ENCODE data around the gene MERTK.
"Not testable (repeated sequence)": the region's sequence is repeated elsewhere in the genome, so short reads cannot be mapped to it uniquely, and the experiment has no call there.

Gene MERTK

DNA sequence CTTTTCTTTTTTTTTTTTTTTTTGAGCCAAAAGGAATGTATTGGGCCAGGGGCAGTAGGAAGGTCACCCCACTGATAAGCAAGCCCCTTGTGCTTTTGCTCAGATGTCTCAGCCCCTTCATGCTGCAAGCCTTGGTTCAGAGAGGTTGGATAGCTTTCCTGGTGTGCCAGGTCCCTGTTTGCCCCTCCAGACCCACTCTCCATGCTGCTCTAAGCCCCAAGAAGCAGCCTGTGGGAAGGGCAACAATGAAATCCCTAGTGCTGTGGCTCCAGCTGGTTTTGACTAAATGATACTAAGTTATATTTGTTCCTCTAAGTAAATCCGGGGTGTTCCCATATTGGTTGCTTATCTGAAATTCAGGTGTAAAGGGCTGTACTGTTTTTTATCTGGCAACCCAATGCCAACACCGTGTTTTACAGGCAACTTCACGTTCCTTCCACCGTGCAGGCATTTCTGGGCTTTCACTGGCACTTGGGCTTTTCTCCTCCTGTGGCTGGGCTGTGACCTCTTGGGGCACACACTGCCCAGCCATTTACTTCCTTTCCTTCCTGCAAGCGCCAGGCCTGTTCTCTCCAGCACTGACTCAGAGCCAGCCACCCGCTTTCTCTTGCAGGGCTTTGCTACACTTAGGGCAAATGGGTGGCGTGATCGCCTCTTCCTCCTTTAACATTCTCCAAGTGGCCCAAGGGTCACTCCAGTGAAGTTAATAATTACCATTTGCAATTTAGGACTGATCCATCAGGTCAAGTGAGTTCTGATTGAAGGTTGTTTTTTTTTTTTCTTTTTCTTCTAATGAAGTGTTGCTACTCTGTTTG, 21.6 kb downstream of the MERTK start:
- TF ChIP-seq ZNF274 (IDR thresholded peaks at IDR 0.05; ENCODE audit: low read depth, low read length), result no peak

DNA sequence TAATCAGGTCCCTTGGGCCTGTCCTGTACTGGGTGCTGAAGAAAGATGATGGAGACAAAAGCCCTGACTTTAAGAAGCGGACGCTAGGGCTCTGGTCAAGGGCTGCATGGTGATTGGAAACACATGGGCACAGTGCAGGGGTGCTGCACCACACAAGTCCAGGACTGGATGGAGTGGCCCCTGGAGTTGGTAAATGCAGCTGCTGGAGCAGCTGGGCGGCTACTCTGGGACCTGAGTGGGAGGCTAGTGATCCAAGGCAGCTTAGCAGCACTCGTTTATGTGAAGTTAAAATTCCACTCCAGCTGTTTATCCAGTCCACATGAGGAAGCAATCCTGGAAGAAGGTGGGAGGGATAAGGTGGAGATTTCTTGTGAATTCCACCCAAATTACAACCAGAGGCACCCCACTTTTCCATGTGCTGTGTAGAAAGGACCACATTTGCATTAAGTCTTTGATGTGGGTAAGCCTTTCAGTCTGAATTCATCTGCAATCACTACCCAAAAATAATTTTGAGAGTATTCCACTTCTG, 24.9 kb downstream of the MERTK start:
- no peak for TF ChIP-seq ZNF274 (IDR thresholded peaks at IDR 0.05; ENCODE audit: low read depth, low read length)
- H3K4me3 ChIP-seq (ENCODE audit: low read length), result no peak overlapping the region

More for the DNA sequence above, 21.6 kb downstream of the MERTK start:
- H3K4me3 ChIP-seq (ENCODE audit: low read length), result no peak overlapping the region

DNA sequence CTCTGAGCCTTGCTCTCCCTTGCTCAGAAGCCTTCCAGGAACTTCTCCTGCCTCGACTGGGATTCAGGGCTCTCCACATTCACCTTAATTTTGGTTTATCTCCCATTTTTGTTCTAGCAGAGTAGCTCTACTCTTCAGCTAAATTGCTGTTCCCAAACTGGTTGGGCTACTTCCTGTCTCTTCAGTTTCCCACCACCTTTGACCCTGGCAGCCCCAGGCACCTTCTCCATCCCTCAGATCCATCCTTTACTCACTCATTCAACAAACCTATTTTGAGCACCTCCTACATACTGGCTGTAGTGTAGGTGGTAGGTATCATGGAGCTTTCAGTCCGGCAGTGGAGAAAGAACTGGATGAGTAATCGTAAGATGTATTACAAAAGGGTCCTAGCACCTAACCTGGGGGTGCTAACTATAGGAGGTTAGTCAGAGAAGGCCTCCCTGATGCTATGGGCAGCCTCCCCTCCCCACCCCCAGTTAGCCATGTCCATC, 26.3 kb downstream of the MERTK start:
- H3K4me3 ChIP-seq (ENCODE audit: low read length), result no peak overlapping the region
- TF ChIP-seq ZNF274 (IDR thresholded peaks at IDR 0.05; ENCODE audit: low read depth, low read length), result no peak

DNA sequence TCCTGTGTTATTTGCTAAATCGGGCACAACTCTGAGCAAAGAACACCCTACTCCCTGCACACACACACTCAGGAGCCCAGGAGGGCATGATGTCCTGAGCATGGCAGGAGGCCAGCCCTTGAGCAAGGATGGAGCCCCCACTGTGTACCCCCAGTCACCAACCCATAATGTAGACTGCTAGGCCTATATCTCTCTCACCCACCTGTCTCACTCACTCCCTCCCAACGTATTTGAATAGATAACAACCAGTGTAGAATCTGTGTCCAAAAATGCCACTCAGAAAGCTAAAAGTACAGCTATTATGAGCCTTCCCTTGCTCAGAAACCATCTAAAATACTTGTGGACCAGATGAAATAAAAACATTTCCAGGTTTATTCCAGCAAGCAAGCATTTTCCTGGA, 29.3 kb downstream of the MERTK start:
- H3K4me3 ChIP-seq (ENCODE audit: low read length), result no peak overlapping the region
- no peak for TF ChIP-seq ZNF274 (IDR thresholded peaks at IDR 0.05; ENCODE audit: low read depth, low read length)

DNA sequence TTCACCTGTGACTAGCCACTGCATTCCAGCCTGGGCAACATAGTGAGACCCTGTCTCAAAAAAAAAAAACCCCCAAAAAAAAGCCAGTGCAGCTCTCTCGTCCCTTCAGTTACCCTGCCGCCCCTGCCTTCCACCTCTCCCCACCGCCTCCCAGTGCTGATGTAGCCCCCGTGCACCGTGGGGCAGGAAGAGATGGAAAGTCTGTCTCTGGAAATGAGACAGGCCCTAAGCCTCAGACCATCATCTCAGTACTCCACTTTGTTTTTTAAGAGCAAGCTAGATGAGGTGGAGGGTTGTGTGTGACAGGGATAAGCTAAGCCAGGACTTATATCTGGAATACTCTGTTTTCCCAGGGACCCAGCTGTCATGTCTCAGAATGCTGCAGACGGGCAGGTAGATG, 32.0 kb downstream of the MERTK start:
- TF ChIP-seq ZNF274 (IDR thresholded peaks at IDR 0.05; ENCODE audit: low read depth, low read length), result no peak
- H3K4me3 ChIP-seq (ENCODE audit: low read length), result no peak overlapping the region

DNA sequence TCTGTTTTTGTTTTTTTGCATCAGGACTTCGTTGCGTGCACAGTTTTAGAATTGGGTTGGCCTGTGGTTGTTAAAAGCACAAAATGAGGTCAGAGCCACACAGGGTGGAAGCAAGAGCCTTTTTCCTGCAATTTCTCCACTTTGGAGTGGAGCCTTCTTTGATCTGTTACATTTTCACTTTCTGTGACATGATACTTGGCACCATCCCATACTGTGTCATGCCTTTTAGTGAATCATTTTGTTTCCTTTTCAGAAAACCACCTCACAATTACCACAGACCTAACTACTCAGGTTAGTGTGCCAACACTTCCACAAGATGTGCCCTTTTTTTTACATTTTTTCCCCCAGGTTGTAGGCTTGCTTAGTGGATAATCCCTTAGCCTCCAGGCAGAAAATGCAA, 32.5 kb downstream of the MERTK start:
- H3K4me3 ChIP-seq (ENCODE audit: low read length), result no peak overlapping the region
- no peak for TF ChIP-seq ZNF274 (IDR thresholded peaks at IDR 0.05; ENCODE audit: low read depth, low read length)

DNA sequence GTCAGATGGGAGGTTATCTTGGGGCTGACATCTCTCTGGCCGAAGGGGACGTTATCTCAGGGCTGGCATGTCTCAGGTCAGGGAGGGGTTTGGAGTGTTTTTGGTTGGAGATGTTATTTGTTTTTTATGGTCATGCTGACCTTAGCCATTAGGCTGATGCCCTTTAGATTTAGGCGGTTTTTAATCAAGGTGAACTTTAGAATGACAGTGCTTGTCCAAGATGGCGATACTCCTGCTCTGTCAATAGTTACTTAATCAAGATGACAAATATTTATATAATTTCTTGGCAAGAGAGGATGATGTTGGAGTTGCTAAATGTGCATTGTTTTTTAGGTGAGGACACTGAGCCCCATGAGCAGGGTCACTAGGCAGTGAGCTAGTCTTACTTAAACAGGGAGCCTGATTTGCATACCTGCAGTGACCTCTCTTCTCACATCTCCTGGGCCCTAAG, 34.5 kb downstream of the MERTK start:
- no peak overlapping the region for H3K4me3 ChIP-seq (ENCODE audit: low read length)
- no peak for TF ChIP-seq ZNF274 (IDR thresholded peaks at IDR 0.05; ENCODE audit: low read depth, low read length)

DNA sequence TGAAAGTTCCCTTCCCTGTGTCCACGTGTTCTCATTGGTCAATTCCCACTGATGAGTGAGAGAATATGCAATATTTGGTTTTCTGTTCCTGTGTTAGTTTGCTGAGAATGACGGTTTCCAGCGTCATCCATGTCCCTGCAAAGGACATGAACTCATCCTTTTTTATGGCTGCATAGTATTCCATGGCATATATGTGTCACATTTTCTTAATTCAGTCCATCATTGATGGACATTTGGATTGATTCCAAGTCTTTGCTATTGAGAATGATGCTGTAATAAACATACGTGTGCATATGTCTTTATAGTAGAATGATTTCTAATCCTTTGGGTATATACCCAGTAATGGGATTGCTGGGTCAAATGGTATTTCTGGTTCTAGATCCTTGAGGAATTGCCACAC, 35.5 kb downstream of the MERTK start:
- H3K4me3 ChIP-seq (ENCODE audit: low read length), result not testable (repeated sequence)

DNA sequence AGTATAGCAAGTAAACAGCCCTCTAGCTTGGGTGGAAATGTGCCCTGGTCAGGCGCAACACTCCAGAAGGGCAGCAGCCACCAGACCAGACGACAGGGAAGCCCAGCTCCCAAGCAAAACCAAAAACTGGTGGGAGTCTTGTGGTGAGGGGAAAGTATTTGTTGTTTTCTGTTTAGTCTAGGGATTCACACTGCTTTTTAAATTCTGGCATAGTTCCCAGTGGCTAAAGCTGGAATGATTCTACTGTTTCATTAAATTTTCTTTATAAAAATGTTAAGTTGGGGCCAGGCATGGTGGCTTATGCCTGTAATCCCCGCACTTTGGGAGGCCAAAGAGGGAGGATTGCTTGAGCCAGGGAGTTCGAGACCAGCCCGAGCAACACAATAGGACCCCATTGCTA, 38.5 kb downstream of the MERTK start:
- TF ChIP-seq ZNF274 (IDR thresholded peaks at IDR 0.05; ENCODE audit: low read depth, low read length), result no peak
- no peak overlapping the region for H3K4me3 ChIP-seq (ENCODE audit: low read length)

DNA sequence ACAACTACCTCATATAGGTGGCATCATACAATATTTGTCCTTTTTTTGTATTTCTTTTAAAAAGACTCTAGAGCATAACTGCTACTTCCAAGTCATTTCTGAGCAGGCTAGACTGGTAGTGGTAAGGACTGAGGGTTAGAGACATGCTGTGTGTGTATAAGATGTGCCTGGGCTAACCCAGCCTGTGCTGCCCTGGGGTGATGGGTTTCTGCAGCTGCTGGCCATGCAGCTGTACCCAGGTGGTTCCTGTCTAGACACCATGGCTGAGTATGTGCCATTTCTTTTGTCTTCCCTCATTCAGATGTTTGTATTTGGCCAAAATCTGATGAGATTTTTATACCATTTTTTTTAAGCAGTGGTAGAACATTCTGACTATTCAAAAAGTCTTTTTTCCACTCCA, 40.0 kb downstream of the MERTK start:
- no peak for TF ChIP-seq ZNF274 (IDR thresholded peaks at IDR 0.05; ENCODE audit: low read depth, low read length)
- H3K4me3 ChIP-seq (ENCODE audit: low read length), result no peak overlapping the region

DNA sequence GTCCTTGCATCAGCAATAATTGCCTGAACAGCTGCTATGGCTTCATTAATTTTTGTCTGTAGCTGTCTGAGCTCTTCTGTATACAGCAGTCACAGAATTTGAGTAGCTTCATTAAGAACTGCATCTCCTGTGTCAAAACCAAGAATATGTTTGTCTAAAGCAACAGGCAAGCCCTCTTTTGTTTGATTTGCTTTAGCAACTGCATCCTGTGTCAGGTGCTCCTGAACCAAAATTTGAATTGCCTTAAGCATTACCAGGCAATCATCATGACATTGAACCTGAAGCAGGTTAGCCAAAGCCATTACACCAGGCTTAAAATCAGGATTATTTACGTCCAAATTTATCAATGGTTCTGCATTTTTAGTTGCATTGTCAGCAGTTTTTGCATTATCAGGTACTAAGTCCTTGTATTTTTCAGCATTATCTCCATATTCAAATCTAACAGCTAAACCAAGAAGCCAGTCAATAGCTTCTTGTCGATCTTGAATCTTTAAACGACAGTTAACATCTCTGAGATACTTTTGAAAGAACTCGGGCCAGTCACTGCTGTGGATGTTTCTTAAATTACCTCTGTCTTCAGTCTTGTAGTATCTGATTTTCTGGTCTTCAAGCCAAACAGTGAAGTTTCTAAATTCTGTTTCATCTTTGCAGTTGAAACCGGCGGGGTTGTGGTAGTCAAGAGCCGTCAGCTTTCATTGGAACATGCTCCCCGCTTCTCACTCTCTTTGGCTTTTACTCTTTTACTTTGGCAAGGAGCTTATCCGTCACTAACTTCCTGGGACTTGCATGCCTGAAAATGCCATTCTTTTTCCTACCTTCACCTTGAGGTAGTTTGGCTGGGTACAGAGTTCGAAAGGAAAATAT, 42.2 kb downstream of the MERTK start:
- H3K4me3 ChIP-seq (ENCODE audit: low read length), result no peak overlapping the region
- no peak for TF ChIP-seq ZNF274 (IDR thresholded peaks at IDR 0.05; ENCODE audit: low read depth, low read length)

DNA sequence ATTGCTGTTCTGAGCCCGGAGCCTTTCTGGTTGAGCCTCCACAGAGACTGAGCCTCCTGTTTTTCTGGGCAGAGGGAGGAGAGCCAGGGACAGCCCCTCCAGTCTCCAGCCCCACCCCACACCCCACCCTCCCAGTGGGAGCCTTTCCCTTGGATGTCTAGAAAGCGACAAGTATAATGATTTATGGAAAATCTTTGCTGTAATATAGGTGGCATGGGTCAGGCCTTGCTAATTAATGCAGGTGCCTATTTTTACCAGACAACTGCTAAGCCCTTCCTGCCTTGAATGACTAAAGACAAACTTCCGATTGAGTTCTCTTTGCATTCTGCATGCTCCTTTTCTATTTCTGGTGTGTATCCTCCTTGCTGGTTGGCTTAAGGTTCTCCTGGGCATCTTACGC, 43.1 kb downstream of the MERTK start:
- H3K4me3 ChIP-seq (ENCODE audit: low read length), result no peak overlapping the region
- no peak for TF ChIP-seq ZNF274 (IDR thresholded peaks at IDR 0.05; ENCODE audit: low read depth, low read length)

DNA sequence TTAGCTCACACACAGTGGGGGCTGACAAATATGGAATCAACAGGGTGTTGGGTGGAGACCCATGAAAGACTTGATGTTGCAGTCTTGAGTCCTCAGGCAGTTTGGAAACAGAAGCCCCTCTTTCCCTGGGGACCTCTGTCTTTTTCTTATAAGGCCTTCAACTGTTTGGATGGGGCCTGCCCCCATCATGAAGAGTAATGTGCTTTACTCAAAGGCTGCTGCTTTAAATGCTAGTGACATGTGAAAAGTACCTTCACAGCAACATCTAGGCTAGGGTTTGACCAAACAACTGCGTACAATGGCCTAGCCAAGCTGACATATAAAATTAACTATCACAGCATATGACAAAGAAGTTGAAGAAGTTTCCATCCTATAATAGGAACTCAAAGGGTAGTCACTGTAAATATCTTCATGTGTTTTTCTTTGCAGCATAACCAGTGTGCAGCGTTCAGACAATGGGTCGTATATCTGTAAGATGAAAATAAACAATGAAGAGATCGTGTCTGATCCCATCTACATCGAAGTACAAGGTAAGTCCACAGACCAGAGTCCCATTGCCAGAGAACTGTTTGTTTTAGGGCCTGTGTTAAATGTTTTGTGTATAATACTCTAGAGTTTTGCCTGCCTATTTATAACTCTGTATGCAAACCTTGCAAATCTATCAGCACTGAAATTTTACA, 46.3 kb downstream of the MERTK start:
- no peak overlapping the region for H3K4me3 ChIP-seq (ENCODE audit: low read length)
- TF ChIP-seq ZNF274 (IDR thresholded peaks at IDR 0.05; ENCODE audit: low read depth, low read length), result no peak

All from GM08714 (cell line).